Mesothelial cell of epicardium (in vitro differentiated cells): Measurements from ENCODE around the gene BBLN. TPM values are rescaled to one million over a fixed set of nuclear protein-coding genes. Genes with fewer than 3 reads are reported as not detected.

Experiments used
- DNase-seq, 2 experiments: peaks; one replicate each; pipeline ENCODE4 v3.0.0; 2021; ENCODE audit warnings: low spot score in 2 of 2; ENCODE audit not compliant: unreplicated experiment in 2 of 2
- H3K27ac Mint-ChIP-seq: 2 replicates; pipeline ENCODE4 v1.8.0; 2021; ENCODE audit warnings: mixed read lengths
- H3K27me3 Mint-ChIP-seq: 2 replicates; pipeline ENCODE4 v1.8.0; 2021; ENCODE audit warnings: low read depth, mixed read lengths
- H3K36me3 Mint-ChIP-seq: 2 replicates; pipeline ENCODE4 v1.8.0; 2021; ENCODE audit warnings: mixed read lengths
- H3K4me1 Mint-ChIP-seq: 2 replicates; pipeline ENCODE4 v1.8.0; 2021; ENCODE audit warnings: mixed read lengths
- H3K4me3 Mint-ChIP-seq: 2 replicates; pipeline ENCODE4 v1.8.0; 2021; ENCODE audit warnings: mild to moderate bottlenecking, moderate library complexity, mixed read lengths
- H3K9me3 Mint-ChIP-seq: 2 replicates; pipeline ENCODE4 v1.8.0; 2021; ENCODE audit warnings: mixed read lengths
- total RNA-seq: library from RNA; stranded (reverse); gene quantifications from 3 replicates; pipeline ENCODE4 v1.2.1, GENCODE V29; 2021
- TF ChIP-seq, protein P1 (sequence below): fragments of 200-600 bp; sonication (generic); IDR thresholded peaks from one replicate; pipeline ENCODE4 v1.5.0; 2021; ENCODE audit warnings: antibody characterized with exemption; ENCODE audit not compliant: unreplicated experiment

The BBLN gene
- total RNA-seq, 1 donor from 2014 or later, result 64.4 TPM

GRCh38 chr9:128143525-128144238 is 16.4 kb upstream of the BBLN start:
- Mint-ChIP-seq H3K9me3 (no peaks in the 10 kb centered on the region), H3K4me3 (no peak overlapping the region), H3K36me3 (no peaks in the 10 kb centered on the region), H3K27ac (no peak overlapping the region), H3K4me1 (peaks cover 21% of the 10 kb centered on the region), H3K27me3 (no peaks in the 10 kb centered on the region)
- TF ChIP-seq, protein P1, sequence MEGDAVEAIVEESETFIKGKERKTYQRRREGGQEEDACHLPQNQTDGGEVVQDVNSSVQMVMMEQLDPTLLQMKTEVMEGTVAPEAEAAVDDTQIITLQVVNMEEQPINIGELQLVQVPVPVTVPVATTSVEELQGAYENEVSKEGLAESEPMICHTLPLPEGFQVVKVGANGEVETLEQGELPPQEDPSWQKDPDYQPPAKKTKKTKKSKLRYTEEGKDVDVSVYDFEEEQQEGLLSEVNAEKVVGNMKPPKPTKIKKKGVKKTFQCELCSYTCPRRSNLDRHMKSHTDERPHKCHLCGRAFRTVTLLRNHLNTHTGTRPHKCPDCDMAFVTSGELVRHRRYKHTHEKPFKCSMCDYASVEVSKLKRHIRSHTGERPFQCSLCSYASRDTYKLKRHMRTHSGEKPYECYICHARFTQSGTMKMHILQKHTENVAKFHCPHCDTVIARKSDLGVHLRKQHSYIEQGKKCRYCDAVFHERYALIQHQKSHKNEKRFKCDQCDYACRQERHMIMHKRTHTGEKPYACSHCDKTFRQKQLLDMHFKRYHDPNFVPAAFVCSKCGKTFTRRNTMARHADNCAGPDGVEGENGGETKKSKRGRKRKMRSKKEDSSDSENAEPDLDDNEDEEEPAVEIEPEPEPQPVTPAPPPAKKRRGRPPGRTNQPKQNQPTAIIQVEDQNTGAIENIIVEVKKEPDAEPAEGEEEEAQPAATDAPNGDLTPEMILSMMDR, result no peak
- no peak for DNase-seq

DNA sequence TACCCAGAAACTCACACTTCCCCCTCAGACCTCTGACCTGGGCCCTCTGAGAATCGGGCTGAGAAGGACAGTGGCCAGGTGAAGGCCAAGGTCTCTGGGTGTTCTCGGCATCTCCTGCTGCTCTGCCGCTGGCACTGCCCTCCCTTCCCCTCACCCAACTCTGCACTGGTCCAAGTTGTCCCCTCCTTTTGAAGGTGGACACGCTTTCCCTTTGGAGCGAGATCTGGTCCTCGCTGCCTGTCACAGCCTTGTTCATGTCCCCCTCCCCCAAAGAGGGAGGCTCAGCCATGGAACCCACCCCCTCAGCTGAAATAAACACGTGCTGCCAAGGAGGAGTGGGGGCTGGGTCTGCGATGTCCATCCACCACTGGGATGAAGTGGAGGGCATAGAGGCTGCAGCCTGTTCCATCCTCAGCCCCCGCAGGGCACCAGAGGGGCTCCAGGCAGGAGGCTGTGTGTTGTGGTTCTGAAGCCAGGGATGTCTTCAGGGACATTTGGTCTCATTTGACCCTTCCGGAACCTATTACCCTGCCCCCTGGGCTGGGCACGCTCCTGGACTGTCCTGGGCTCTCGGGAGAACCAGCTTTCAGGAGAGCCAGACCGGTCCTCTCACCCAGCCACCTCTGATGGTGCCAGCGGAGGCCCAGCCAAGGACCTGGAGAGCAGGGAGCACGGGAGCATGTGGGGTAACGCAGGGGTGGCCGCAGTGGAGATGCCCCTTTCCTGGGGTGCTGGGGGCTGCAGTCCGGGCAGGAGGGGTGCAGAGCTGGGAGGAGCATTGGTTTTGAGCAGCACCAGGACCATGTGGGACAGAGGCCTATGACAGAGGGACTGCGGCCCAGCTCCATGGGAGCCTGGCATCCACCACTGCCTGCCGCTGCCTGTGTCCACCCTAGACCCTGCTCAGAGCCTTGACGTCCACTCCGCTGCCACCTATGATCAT is 15.6 kb upstream of the BBLN start:
- Mint-ChIP-seq H3K36me3 (no peaks in the 10 kb centered on the region), H3K27me3 (no peaks in the 10 kb centered on the region), H3K9me3 (no peaks in the 10 kb centered on the region), H3K4me1 (peaks cover 28% of the 10 kb centered on the region), H3K27ac (no peak overlapping the region), H3K4me3 (no peak overlapping the region)
- TF ChIP-seq, protein P1, result no peak
- no peak for DNase-seq

DNA sequence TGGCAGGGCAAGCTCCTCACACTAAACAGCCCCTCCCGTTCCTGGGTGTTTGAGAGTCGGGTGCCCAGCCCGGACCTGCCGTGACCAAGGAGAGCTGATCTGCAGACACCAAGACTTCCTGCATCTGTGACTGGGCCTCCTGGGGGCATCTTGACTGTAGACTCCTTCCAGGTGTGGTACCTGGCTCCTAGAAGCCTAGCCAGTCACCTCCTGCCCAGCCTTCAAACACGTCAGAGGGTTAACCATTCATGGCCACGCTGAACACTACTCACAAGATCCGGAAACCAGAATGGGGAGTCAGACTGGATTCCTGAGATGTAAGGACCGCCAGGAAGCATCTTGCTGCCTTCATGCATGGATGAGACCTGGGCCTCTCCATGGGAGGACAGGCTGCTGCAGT is 14.5 kb upstream of the BBLN start:
- Mint-ChIP-seq H3K4me3 (no peak overlapping the region), H3K9me3 (no peaks in the 10 kb centered on the region), H3K27me3 (no peaks in the 10 kb centered on the region), H3K27ac (peak overlapping the region; percentile 53), H3K36me3 (no peaks in the 10 kb centered on the region), H3K4me1 (peaks cover 27% of the 10 kb centered on the region)
- no peak for DNase-seq
- TF ChIP-seq, protein P1, result no peak

- H3K9me3 Mint-ChIP-seq, result no peaks in the 10 kb centered on the region
- DNase-seq, result no peak
- H3K4me1 Mint-ChIP-seq, result peaks cover 29% of the 10 kb centered on the region
- H3K4me3 Mint-ChIP-seq, result no peak overlapping the region
- TF ChIP-seq, protein P1, result no peak
- peak overlapping the region; percentile 53 for H3K27ac Mint-ChIP-seq
- no peaks in the 10 kb centered on the region for H3K27me3 Mint-ChIP-seq
- no peaks in the 10 kb centered on the region for H3K36me3 Mint-ChIP-seq
Measured at GRCh38 chr9:128145951-128146351, 14.1 kb upstream of the BBLN start.

DNA sequence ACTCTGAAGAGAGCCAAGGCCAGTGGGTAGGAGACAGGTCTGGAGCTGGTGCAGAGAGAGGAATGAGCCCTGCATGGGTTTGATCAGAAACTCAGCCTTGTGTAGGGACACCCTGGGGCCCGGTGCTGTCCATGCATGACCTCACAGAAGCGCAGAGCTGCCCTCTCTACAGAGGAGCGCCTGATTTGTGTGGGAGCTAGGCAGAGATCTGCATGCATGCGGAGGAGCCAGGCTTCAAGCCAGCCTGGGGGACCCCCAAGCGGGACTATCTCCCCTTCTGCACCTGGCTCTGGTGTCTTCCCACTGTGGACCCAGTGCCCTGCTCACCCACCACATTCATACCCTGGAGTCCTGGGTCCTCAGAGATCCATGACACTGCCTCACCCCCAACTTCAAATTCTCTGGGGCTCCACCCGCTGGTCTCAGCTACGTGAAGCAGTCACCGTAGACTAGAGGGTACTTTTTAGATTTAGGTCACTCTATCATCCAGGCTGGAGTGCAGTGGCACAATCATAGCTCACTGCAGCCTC is 13.4 kb upstream of the BBLN start:
- TF ChIP-seq, protein P1, result no peak
- no peaks in the 10 kb centered on the region for H3K9me3 Mint-ChIP-seq

More for the DNA sequence above, 13.4 kb upstream of the BBLN start:
- H3K36me3 Mint-ChIP-seq, result no peaks in the 10 kb centered on the region
- H3K4me3 Mint-ChIP-seq, result no peak overlapping the region
- H3K27ac Mint-ChIP-seq, result no peak overlapping the region
- peaks cover 28% of the 10 kb centered on the region for H3K4me1 Mint-ChIP-seq
- no peaks in the 10 kb centered on the region for H3K27me3 Mint-ChIP-seq
- no peak for DNase-seq
